ENCODE data around the gene HMGN2. TPM values are rescaled to one million over a fixed set of nuclear protein-coding genes. Genes with fewer than 3 reads are reported as not detected.
"Not testable (repeated sequence)": the region's sequence is repeated elsewhere in the genome, so short reads cannot be mapped to it uniquely, and the experiment has no call there.

HMGN2 gene
- total RNA-seq, 1 donor from 2014 or later = 492 TPM

GRCh38 chr1:26483980-26484379, 11.7 kb downstream of the HMGN2 start:
- intact Hi-C loops (cut with micrococcal nuclease) = no loop called here

GRCh38 chr1:26490155-26490554, 17.9 kb downstream of the HMGN2 start:
- H3K4me3 Mint-ChIP-seq = no peak overlapping the region
- intact Hi-C loops (cut with micrococcal nuclease) = no loop called here
- H3K36me3 Mint-ChIP-seq (ENCODE audit: low read depth) = no peaks in the 10 kb centered on the region
- H3K27me3 Mint-ChIP-seq (ENCODE audit: insufficient read depth) = peaks cover 3% of the 10 kb centered on the region
- no peak for DNase-seq (ENCODE audit: low spot score)
- no peaks in the 10 kb centered on the region for H3K9me3 Mint-ChIP-seq
- no peaks in the 10 kb centered on the region for H3K4me1 Mint-ChIP-seq (ENCODE audit: low read depth)
- H3K27ac Mint-ChIP-seq = no peak overlapping the region

More at GRCh38 chr1:26483980-26484379, 11.7 kb downstream of the HMGN2 start:
- Mint-ChIP-seq H3K27ac (no peak overlapping the region), H3K4me1 (ENCODE audit: low read depth) (peaks cover 10% of the 10 kb centered on the region), H3K9me3 (no peaks in the 10 kb centered on the region), H3K27me3 (ENCODE audit: insufficient read depth) (no peaks in the 10 kb centered on the region), H3K4me3 (no peak overlapping the region), H3K36me3 (ENCODE audit: low read depth) (peaks cover 4% of the 10 kb centered on the region)
- DNase-seq (ENCODE audit: low spot score) = no peak

DNA sequence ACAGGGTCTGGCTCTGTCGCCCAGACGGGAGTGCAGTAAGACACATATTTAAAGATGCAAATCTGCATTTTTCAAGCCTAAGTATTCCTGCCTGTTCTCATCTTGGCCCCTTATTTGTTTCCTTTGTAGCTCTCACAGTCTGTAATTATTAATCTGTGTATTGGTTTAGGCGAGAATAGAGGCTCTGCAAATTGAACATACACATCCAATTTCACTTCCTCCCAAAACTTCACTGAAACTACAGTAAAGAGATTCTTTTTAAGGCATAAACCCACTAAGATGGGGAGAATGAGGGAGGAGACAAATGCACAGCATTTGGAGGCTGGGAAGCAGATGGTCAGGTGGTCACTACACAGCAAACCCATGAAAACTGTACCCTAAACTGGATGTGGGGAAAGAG, 21.0 kb downstream of the HMGN2 start:
- no peak overlapping the region for H3K27ac Mint-ChIP-seq
- H3K4me1 Mint-ChIP-seq (ENCODE audit: low read depth) = no peaks in the 10 kb centered on the region
- H3K4me3 Mint-ChIP-seq = no peak overlapping the region
- intact Hi-C loops (cut with micrococcal nuclease) = no loop called here
- H3K27me3 Mint-ChIP-seq (ENCODE audit: insufficient read depth) = peaks cover 3% of the 10 kb centered on the region
- DNase-seq (ENCODE audit: low spot score) = no peak
- no peaks in the 10 kb centered on the region for H3K9me3 Mint-ChIP-seq
- no peaks in the 10 kb centered on the region for H3K36me3 Mint-ChIP-seq (ENCODE audit: low read depth)

- Mint-ChIP-seq H3K4me3 (no peak overlapping the region), H3K27ac (no peak overlapping the region), H3K9me3 (no peaks in the 10 kb centered on the region), H3K27me3 (ENCODE audit: insufficient read depth) (peaks cover 3% of the 10 kb centered on the region), H3K4me1 (ENCODE audit: low read depth) (peaks cover 2% of the 10 kb centered on the region), H3K36me3 (ENCODE audit: low read depth) (peaks cover 2% of the 10 kb centered on the region)
- intact Hi-C loops (cut with micrococcal nuclease) = no loop called here
- DNase-seq (ENCODE audit: low spot score) = no peak
Observed at GRCh38 chr1:26493938-26494337, 21.7 kb downstream of the HMGN2 start.

- Mint-ChIP-seq H3K36me3 (ENCODE audit: low read depth) (peaks cover 2% of the 10 kb centered on the region), H3K27ac (no peak overlapping the region), H3K4me3 (no peak overlapping the region), H3K9me3 (no peaks in the 10 kb centered on the region), H3K4me1 (ENCODE audit: low read depth) (peaks cover 9% of the 10 kb centered on the region), H3K27me3 (ENCODE audit: insufficient read depth) (no peaks in the 10 kb centered on the region)
- no peak for DNase-seq (ENCODE audit: low spot score)
- intact Hi-C loops (cut with micrococcal nuclease) = no loop called here
Observed at GRCh38 chr1:26496861-26497260, 24.6 kb downstream of the HMGN2 start.

GRCh38 chr1:26498894-26499293, 26.7 kb downstream of the HMGN2 start:
- peaks cover 3% of the 10 kb centered on the region for H3K36me3 Mint-ChIP-seq (ENCODE audit: low read depth)
- intact Hi-C loops (cut with micrococcal nuclease) = no loop called here
- DNase-seq (ENCODE audit: low spot score) = no peak
- peaks cover 18% of the 10 kb centered on the region for H3K4me1 Mint-ChIP-seq (ENCODE audit: low read depth)
- H3K27me3 Mint-ChIP-seq (ENCODE audit: insufficient read depth) = no peaks in the 10 kb centered on the region
- H3K9me3 Mint-ChIP-seq = no peaks in the 10 kb centered on the region
- peak overlapping the region; percentile 42 for H3K4me3 Mint-ChIP-seq
- H3K27ac Mint-ChIP-seq = peak overlapping the region; percentile 18

GRCh38 chr1:26500488-26501175, 28.4 kb downstream of the HMGN2 start:
- H3K27ac Mint-ChIP-seq = peak overlapping the region; percentile 91
- H3K27me3 Mint-ChIP-seq (ENCODE audit: insufficient read depth) = no peaks in the 10 kb centered on the region
- peaks cover 3% of the 10 kb centered on the region for H3K36me3 Mint-ChIP-seq (ENCODE audit: low read depth)
- peaks cover 18% of the 10 kb centered on the region for H3K4me1 Mint-ChIP-seq (ENCODE audit: low read depth)
- peak overlapping the region; percentile 90 for H3K4me3 Mint-ChIP-seq
- no peaks in the 10 kb centered on the region for H3K9me3 Mint-ChIP-seq
- intact Hi-C loops (cut with micrococcal nuclease) = loop anchor here (1.0 to 2.0 kb wide), 12 partner anchors 27 to 421 kb away; partner anchors contain the start of genes DHDDS, NUDC and RPS6KA1
- DNase-seq (ENCODE audit: low spot score) = peak; percentile 84

- DNase-seq (ENCODE audit: low spot score); intact Hi-C loops (cut with micrococcal nuclease); H3K4me3 Mint-ChIP-seq; H3K36me3 Mint-ChIP-seq (ENCODE audit: low read depth); H3K4me1 Mint-ChIP-seq (ENCODE audit: low read depth); H3K27me3 Mint-ChIP-seq (ENCODE audit: insufficient read depth); H3K27ac Mint-ChIP-seq; H3K9me3 Mint-ChIP-seq: not testable (repeated sequence)
Observed at GRCh38 chr1:26510711-26511110, 38.5 kb downstream of the HMGN2 start.

DNA sequence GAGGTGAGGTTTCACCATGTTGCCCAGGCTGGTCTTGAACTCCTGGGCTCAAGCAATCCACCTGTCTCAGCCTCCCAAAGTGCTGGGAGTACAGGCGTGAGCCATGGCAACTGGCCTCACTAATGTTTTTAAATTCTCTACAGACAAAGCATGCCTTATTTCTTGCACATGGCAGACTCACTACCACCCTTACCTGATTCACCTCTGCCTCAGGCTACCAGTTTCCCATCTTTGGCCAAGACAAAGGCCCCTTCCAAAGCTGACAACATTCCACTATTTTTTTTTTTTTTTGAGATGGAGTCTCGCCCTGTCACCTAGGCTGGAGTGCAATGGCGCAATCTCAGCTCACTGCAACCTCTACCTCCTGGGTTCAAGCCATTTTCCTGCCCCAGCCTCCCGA, 43.6 kb downstream of the HMGN2 start:
- DNase-seq (ENCODE audit: low spot score); H3K36me3 Mint-ChIP-seq (ENCODE audit: low read depth); H3K4me3 Mint-ChIP-seq; H3K27ac Mint-ChIP-seq; H3K27me3 Mint-ChIP-seq (ENCODE audit: insufficient read depth); H3K4me1 Mint-ChIP-seq (ENCODE audit: low read depth); intact Hi-C loops (cut with micrococcal nuclease); H3K9me3 Mint-ChIP-seq: not testable (repeated sequence)

GRCh38 chr1:26516987-26517765, 44.9 kb downstream of the HMGN2 start:
- intact Hi-C loops (cut with micrococcal nuclease) = no loop called here
- Mint-ChIP-seq H3K9me3 (no peaks in the 10 kb centered on the region), H3K36me3 (ENCODE audit: low read depth) (no peaks in the 10 kb centered on the region), H3K4me1 (ENCODE audit: low read depth) (no peaks in the 10 kb centered on the region), H3K27ac (no peak overlapping the region), H3K27me3 (ENCODE audit: insufficient read depth) (peaks cover 13% of the 10 kb centered on the region), H3K4me3 (no peak overlapping the region)
- no peak for DNase-seq (ENCODE audit: low spot score)

DNA sequence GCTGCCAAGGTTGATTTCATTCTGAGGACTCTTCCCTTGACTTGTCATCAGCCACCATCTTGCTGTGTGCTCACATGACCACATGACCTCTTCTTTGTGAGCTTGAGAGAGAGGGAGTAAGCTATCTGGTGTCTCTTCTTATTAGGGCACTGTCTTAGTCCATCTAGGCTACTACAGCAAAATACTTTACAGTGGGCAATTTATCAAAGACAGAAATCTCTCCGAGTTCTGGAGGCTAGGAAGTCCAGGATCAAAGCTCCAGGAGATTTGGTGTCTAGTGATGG, 45.5 kb downstream of the HMGN2 start:
- Mint-ChIP-seq H3K36me3 (ENCODE audit: low read depth) (no peaks in the 10 kb centered on the region), H3K27ac (no peak overlapping the region), H3K9me3 (no peaks in the 10 kb centered on the region), H3K4me3 (no peak overlapping the region), H3K27me3 (ENCODE audit: insufficient read depth) (peaks cover 13% of the 10 kb centered on the region), H3K4me1 (ENCODE audit: low read depth) (no peaks in the 10 kb centered on the region)
- DNase-seq (ENCODE audit: low spot score) = no peak
- intact Hi-C loops (cut with micrococcal nuclease) = no loop called here

DNA sequence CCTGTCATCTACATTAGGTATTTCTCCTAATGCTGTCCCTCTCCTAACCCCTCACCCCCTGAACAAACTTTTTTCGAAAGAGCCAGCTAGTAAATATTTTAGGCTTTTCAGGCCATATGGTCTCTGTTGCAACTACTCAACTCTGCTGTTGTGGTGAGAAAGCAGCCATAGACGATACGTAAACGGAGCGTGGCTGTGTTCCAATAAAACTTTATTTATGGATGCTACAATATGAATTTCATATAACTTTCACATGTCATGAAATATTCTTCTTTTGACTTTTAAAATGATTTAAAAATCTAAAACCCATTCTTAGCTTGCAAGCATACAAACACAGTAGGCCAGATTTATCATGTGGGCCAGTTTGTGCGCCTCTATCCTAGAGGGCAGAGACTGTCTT, 46.1 kb downstream of the HMGN2 start:
- Mint-ChIP-seq H3K27ac (no peak overlapping the region), H3K27me3 (ENCODE audit: insufficient read depth) (peaks cover 13% of the 10 kb centered on the region), H3K36me3 (ENCODE audit: low read depth) (no peaks in the 10 kb centered on the region), H3K4me1 (ENCODE audit: low read depth) (no peaks in the 10 kb centered on the region), H3K4me3 (no peak overlapping the region), H3K9me3 (no peaks in the 10 kb centered on the region)
- intact Hi-C loops (cut with micrococcal nuclease) = no loop called here
- no peak for DNase-seq (ENCODE audit: low spot score)

DNA sequence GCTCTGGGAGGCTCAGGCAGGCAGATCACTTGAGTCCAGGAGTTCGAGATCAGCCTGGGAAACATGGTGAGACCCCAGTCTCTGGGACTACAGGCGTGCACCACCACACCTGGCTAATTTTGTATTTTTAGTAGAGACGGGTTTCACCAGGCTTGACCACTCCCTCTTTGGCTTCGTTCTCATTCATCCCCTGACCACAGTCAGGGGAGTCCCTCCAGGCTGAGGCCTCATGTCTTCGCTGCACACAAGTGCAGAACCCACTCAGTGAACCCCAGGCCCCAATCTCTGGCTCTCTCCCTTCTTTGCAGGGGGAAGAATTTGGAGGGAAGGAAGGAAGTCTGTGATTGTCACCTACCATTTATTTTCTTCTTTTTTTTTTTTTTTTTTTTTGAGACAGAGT, 48.1 kb downstream of the HMGN2 start:
- Mint-ChIP-seq H3K9me3 (no peaks in the 10 kb centered on the region), H3K36me3 (ENCODE audit: low read depth) (no peaks in the 10 kb centered on the region), H3K4me3 (no peak overlapping the region), H3K27me3 (ENCODE audit: insufficient read depth) (peaks cover 23% of the 10 kb centered on the region), H3K27ac (no peak overlapping the region), H3K4me1 (ENCODE audit: low read depth) (peaks cover 6% of the 10 kb centered on the region)
- no peak for DNase-seq (ENCODE audit: low spot score)
- intact Hi-C loops (cut with micrococcal nuclease) = no loop called here
